ENCODE measurements around the gene ZP3. TPM values are rescaled to one million over a fixed set of nuclear protein-coding genes. Genes with fewer than 3 reads are reported as not detected.
"Not testable (repeated sequence)": the region's sequence is repeated elsewhere in the genome, so short reads cannot be mapped to it uniquely, and the experiment has no call there.

Gene ZP3
- total RNA-seq, 1 experiment from 2014 or later, result 14.7 TPM

- DNase-seq (ENCODE audit: extremely low read depth, low read depth), result not testable (repeated sequence)
Observed at GRCh38 chr7:76439120-76439888, 14.6 kb downstream of the ZP3 start.

DNA sequence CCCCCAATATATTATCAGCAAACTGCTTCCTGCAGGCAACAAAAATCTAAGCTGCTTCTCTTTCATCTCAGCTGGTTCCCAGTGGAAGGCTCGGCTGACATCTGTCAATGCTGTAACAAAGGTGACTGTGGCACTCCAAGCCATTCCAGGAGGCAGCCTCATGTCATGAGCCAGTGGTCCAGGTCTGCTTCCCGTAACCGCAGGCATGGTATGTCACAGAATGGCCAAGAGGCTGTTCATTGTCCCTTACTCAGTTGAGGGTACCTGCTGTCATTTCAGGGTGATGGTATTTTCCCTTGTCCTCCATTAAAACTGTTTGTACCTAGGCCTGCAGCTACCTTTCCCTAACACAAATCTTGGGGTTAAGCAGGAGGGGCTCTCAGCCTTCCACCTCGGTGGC lies 15.7 kb downstream of the ZP3 start:
- not testable (repeated sequence) for DNase-seq (ENCODE audit: extremely low read depth, low read depth)

- not testable (repeated sequence) for DNase-seq (ENCODE audit: extremely low read depth, low read depth)
Observed at GRCh38 chr7:76441792-76442191, 17.0 kb downstream of the ZP3 start.

- not testable (repeated sequence) for DNase-seq (ENCODE audit: extremely low read depth, low read depth)
Observed at GRCh38 chr7:76442664-76443446, 18.1 kb downstream of the ZP3 start.

DNA sequence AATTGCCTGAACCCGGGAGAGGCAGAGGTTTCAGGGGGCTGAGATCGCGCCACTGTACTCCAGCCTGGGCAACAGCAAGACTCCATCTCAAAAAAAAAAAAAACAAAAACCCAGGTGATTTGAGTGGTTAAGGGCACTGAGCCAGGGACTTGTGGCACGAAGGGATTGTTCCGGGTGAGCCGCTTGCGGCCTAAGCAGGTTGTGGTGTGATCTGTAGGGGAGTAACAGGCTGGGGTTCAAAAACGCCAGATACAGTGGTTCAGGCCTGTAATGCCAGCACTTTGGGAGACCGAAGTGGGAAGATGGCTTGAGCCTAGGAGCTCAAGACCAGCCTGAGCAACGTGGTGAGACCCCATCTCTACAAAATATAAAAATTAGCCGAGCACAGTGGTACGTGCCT lies 19.1 kb downstream of the ZP3 start:
- DNase-seq (ENCODE audit: extremely low read depth, low read depth), result not testable (repeated sequence)

DNA sequence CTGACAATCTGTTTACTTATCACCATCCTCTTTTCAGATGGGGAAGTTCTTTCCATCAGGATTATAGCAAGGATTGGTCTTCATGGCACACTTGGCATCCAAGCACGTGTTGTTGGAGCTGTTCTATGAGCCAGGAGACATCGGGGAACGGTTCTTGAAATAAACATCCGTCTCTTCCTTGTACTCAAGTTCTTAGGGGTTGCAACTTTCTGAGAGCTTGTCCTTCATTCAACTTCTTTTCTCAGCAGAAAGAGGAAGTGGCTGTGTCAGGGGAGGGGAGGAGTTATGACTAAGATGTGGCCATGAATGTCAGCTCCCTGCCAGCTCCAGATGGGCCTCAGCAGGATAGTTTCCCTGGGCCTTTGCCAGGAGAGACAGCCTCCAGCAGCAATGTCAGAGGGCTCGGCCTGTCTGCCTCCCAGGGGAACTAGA lies 20.8 kb downstream of the ZP3 start:
- DNase-seq (ENCODE audit: extremely low read depth, low read depth), result not testable (repeated sequence)

DNA sequence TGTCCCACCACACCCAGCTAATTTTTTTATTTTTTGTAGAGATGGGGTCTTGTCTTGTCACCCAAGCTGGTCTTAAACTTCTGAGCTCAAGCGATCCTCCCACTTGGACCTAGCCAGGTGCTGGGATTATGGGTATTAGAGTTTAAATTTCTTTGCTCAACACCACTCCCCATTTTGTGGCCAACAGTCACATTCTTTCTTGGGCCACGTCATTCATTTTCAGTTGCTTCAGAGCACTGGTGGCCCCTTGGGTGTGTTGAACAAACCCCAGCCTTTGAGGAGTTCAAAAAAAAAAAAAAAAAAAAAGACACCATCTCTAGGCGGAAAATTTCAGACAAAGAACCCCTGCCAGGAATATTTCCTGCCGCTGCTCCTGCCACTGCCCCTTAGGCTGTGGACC lies 32.3 kb downstream of the ZP3 start:
- DNase-seq (ENCODE audit: extremely low read depth, low read depth), result not testable (repeated sequence)

DNA sequence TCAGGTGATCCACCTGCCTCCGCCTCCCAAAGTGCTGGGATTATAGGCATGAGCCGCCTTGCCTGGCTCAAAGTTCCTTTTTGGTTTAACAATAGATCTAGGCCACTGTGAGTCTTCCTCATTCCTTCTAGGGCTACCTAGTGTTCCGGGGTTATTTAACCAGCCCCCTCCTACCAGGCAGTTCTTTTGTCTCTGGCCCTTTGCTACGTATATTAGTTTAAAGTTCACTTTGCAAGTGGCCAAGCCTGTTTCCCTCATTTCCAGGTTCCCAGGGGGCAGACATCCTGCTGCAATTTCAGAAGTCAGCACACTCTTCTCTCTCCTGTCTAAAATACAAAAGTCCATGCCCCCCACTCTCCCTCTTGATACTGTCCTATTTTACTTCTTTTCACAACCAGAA lies 33.8 kb downstream of the ZP3 start:
- not testable (repeated sequence) for DNase-seq (ENCODE audit: extremely low read depth, low read depth)

GRCh38 chr7:76460767-76461166 lies 36.0 kb downstream of the ZP3 start:
- not testable (repeated sequence) for DNase-seq (ENCODE audit: extremely low read depth, low read depth)

DNA sequence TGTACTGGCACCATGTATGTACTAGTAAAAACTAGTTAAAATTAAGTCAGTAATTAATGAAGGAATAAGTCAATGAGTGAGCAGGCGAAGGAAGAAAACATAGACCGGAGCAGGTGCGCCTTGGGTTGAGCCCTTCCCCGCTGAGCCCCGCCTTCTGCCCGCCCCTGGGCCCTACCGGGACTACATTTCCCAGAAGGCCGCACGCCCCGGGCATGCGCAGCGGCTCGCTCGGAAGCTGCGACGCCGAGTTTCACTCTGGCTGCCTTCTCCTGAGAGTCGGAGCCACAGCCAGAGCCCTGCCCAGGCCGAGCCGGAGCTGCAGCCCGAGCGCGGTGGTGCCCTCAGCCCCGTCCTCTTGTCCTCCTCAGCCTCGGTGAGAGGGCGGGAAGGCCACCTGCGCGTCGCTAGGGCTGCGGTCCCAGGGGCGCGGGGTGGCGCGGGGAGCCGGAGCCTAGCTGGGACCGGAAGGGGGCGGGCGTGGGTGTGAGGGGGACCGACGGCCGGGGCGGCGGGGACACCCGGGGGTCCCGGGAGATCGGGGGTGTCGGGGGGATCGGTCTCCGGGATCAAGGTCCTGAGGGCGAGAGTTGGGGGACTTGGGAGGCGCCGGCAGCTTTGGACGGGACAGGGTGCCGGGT lies 36.8 kb downstream of the ZP3 start, which contains the start of gene DTX2:
TSS of gene DTX2 (plus strand) at position 246 of the 638 bp plus-strand sequence. CDS start 18,801 bp downstream, outside the sequence.
- not testable (repeated sequence) for DNase-seq (ENCODE audit: extremely low read depth, low read depth)

- not testable (repeated sequence) for DNase-seq (ENCODE audit: extremely low read depth, low read depth)
Observed at GRCh38 chr7:76462271-76462882, 37.6 kb downstream of the ZP3 start.

DNA sequence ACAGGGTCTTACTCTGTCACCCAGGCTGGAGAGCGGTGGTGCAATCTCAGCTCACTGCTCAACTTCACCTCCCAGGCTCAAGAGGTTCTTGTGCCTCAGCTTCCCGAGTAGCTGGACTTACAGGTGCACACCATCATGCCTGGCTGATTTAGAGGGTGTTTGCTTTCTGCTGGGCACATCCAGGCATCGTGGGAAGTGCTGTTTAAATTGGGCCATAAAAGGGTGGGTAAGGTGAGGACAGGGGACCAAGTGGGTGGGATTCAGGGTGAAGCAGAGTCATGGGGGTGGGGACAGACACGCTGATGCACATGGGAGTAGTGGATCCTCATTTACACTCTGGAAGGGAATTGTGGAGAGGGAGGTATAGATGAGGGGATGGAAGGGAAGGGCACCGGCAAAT lies 40.2 kb downstream of the ZP3 start:
- not testable (repeated sequence) for DNase-seq (ENCODE audit: extremely low read depth, low read depth)

GRCh38 chr7:76465950-76466349 lies 41.2 kb downstream of the ZP3 start:
- DNase-seq (ENCODE audit: extremely low read depth, low read depth), result not testable (repeated sequence)

DNA sequence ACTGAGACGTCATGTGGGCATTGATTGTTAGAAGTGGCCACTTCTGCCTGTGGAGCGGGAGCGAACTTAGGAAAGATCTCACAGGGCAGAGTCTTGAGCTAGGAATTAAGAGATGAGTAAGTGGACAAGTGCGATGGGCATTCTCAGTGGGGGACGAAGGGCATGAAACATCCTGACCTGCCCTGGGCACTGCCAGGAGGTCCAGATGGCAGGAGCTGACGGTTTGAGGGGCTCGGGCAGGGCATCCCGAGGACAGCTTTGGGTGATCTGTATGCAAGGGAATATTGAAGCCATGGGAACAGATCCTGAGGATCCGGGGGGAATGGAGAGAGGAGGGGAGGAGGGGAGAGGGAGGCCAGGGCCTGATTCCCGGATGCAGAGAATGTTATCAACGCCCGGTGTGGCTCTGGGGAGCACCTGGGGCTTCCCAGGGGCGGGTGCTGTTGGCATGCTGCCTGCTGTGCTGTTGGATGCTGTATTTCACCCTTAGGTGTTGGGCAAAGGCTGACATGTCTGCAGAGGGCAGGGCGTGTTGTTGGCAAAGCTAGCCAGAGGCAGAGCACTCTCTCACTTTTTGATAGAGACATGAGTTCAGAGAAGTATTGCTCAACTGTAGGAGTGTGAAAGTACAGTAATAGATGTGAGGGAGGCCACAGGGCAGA lies 43.1 kb downstream of the ZP3 start:
- DNase-seq (ENCODE audit: extremely low read depth, low read depth), result not testable (repeated sequence)

- not testable (repeated sequence) for DNase-seq (ENCODE audit: extremely low read depth, low read depth)
Observed at GRCh38 chr7:76471556-76472221, 46.9 kb downstream of the ZP3 start.

- not testable (repeated sequence) for DNase-seq (ENCODE audit: extremely low read depth, low read depth)
Observed at GRCh38 chr7:76473097-76473496, 48.3 kb downstream of the ZP3 start.

- DNase-seq (ENCODE audit: extremely low read depth, low read depth), result not testable (repeated sequence)
Observed at GRCh38 chr7:76476280-76476679, 51.5 kb downstream of the ZP3 start.

GRCh38 chr7:76476742-76477474 lies 52.2 kb downstream of the ZP3 start:
- DNase-seq (ENCODE audit: extremely low read depth, low read depth), result not testable (repeated sequence)

- not testable (repeated sequence) for DNase-seq (ENCODE audit: extremely low read depth, low read depth)
Observed at GRCh38 chr7:76479628-76480027, 54.9 kb downstream of the ZP3 start.

Measured in NCI-H460 (cell line).